ENCODE data around the gene CALML4.

CALML4 gene

GRCh38 chr15:68201153-68201878 lies 3.8 kb downstream of the CALML4 start:
- peaks cover 2% of the 10 kb centered on the region for H3K4me1 ChIP-seq
- H2AFZ ChIP-seq, result no peak overlapping the region
- H3K27ac ChIP-seq, result no peak overlapping the region
- TF ChIP-seq CTCF (IDR thresholded peaks at IDR 0.05), result no peak
- H3K27me3 ChIP-seq (ENCODE audit: control insufficient read depth, insufficient read depth, low read length), result no peaks in the 10 kb centered on the region
- no peaks in the 10 kb centered on the region for H3K36me3 ChIP-seq (ENCODE audit: control insufficient read depth, insufficient read depth, low read length)
- H3K4me3 ChIP-seq (ENCODE audit: low read depth, low read length), result no peak overlapping the region
- no peaks in the 10 kb centered on the region for H3K9me3 ChIP-seq (ENCODE audit: control insufficient read depth, low read length)
- no peak overlapping the region for H3K4me2 ChIP-seq (ENCODE audit: low read length)
- H3K9ac ChIP-seq, result no peak overlapping the region
- H3K79me2 ChIP-seq, result no peaks in the 10 kb centered on the region

- H3K9ac ChIP-seq, result no peak overlapping the region
- no peaks in the 10 kb centered on the region for H3K79me2 ChIP-seq
- no peaks in the 10 kb centered on the region for H3K9me3 ChIP-seq (ENCODE audit: control insufficient read depth, low read length)
- no peaks in the 10 kb centered on the region for H3K27me3 ChIP-seq (ENCODE audit: control insufficient read depth, insufficient read depth, low read length)
- no peaks in the 10 kb centered on the region for H3K36me3 ChIP-seq (ENCODE audit: control insufficient read depth, insufficient read depth, low read length)
- no peak for TF ChIP-seq CTCF (IDR thresholded peaks at IDR 0.05)
- no peak overlapping the region for H3K27ac ChIP-seq
- no peak overlapping the region for H2AFZ ChIP-seq
- no peak overlapping the region for H3K4me3 ChIP-seq (ENCODE audit: low read depth, low read length)
- H3K4me2 ChIP-seq (ENCODE audit: low read length), result no peak overlapping the region
- no peaks in the 10 kb centered on the region for H3K4me1 ChIP-seq
Observed at GRCh38 chr15:68200016-68200861, 4.9 kb downstream of the CALML4 start.

- H2AFZ ChIP-seq, result no peak overlapping the region
- no peaks in the 10 kb centered on the region for H3K4me1 ChIP-seq
- H3K4me3 ChIP-seq (ENCODE audit: low read depth, low read length), result no peak overlapping the region
- no peak overlapping the region for H3K4me2 ChIP-seq (ENCODE audit: low read length)
- no peaks in the 10 kb centered on the region for H3K36me3 ChIP-seq (ENCODE audit: control insufficient read depth, insufficient read depth, low read length)
- no peak for TF ChIP-seq CTCF (IDR thresholded peaks at IDR 0.05)
- H3K79me2 ChIP-seq, result no peaks in the 10 kb centered on the region
- H3K27ac ChIP-seq, result no peak overlapping the region
- no peak overlapping the region for H3K9ac ChIP-seq
- H3K9me3 ChIP-seq (ENCODE audit: control insufficient read depth, low read length), result no peaks in the 10 kb centered on the region
- H3K27me3 ChIP-seq (ENCODE audit: control insufficient read depth, insufficient read depth, low read length), result no peaks in the 10 kb centered on the region
Observed at GRCh38 chr15:68199340-68199739, 5.8 kb downstream of the CALML4 start.

- no peak for TF ChIP-seq CTCF (IDR thresholded peaks at IDR 0.05)
- Histone ChIP-seq H3K27ac (no peak overlapping the region), H3K4me1 (no peaks in the 10 kb centered on the region)
Observed at GRCh38 chr15:68197661-68198437, 7.3 kb downstream of the CALML4 start.

More at GRCh38 chr15:68197661-68198437, 7.3 kb downstream of the CALML4 start:
- Histone ChIP-seq H3K4me2 (ENCODE audit: low read length) (no peak overlapping the region), H3K79me2 (no peaks in the 10 kb centered on the region), H3K36me3 (ENCODE audit: control insufficient read depth, insufficient read depth, low read length) (no peaks in the 10 kb centered on the region), H3K27me3 (ENCODE audit: control insufficient read depth, insufficient read depth, low read length) (no peaks in the 10 kb centered on the region), H3K9ac (no peak overlapping the region), H3K4me3 (ENCODE audit: low read depth, low read length) (no peak overlapping the region), H2AFZ (no peak overlapping the region), H3K9me3 (ENCODE audit: control insufficient read depth, low read length) (no peaks in the 10 kb centered on the region)

Measured in parathyroid adenoma (tissue), 2 donors.